ENCODE measurements around the gene C3orf80.

- TF ChIP-seq, protein P1, sequence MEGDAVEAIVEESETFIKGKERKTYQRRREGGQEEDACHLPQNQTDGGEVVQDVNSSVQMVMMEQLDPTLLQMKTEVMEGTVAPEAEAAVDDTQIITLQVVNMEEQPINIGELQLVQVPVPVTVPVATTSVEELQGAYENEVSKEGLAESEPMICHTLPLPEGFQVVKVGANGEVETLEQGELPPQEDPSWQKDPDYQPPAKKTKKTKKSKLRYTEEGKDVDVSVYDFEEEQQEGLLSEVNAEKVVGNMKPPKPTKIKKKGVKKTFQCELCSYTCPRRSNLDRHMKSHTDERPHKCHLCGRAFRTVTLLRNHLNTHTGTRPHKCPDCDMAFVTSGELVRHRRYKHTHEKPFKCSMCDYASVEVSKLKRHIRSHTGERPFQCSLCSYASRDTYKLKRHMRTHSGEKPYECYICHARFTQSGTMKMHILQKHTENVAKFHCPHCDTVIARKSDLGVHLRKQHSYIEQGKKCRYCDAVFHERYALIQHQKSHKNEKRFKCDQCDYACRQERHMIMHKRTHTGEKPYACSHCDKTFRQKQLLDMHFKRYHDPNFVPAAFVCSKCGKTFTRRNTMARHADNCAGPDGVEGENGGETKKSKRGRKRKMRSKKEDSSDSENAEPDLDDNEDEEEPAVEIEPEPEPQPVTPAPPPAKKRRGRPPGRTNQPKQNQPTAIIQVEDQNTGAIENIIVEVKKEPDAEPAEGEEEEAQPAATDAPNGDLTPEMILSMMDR (IDR thresholded peaks at IDR 0.05; ENCODE audit: low read depth, low read length): no peak
- TF ChIP-seq POLR2A (IDR thresholded peaks at IDR 0.05; ENCODE audit: extremely low read depth, insufficient read length): no peak
These were observed 2.2 kb downstream of the C3orf80 start for GRCh38 chr3:160227419-160227818.
